ENCODE measurements around the gene DOLK.
"Not testable (repeated sequence)": the region's sequence is repeated elsewhere in the genome, so short reads cannot be mapped to it uniquely, and the experiment has no call there.

DOLK gene

DNA sequence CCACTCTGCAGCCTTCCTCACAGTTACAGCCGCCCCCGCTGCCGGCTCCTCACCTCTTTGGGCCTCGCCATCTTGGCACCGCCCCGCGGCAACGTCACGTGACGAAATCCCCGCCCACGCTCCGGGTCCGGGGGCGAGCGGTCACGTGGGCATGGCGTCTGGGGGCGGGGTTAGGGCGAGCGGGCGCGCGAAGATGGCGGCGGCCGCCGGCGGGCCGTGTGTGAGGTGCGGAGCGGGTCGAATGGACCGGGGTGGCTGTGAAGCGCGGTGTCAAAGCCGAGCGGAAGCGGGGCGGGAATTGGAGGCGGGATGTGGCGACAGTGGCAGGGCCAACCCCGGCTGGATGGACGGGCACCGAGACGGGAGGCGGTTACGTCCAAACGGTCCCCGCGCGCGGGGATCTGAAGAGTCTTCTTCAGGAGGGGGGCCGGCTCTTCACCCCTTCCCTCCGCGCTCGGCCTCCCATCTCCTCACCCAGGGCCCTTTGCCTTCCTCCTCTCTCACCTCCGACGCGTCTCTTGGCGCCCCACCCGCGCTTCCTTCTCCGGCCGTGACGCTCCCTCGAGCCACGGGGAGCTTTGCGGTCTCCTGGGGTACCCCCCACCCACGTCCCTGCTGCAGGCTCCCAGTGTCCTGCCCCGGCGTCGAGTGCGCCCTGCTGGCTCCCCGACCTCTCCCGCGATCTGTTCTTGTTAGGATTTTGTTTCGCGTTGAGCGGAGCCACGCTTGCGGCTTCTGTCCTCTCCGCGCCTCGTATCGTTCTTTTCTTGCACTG is at the start of gene DOLK, which contains the start of gene NUP188:
DOLK (minus strand) TSS at position 77 of the 775 bp plus-strand sequence. CDS start 300 bp downstream, outside the sequence.
NUP188 (plus strand) TSS at position 173 of the 775 bp plus-strand sequence; CDS start at position 194, 21 bp downstream.
- peak; percentile 92 for DNase-seq

DNA sequence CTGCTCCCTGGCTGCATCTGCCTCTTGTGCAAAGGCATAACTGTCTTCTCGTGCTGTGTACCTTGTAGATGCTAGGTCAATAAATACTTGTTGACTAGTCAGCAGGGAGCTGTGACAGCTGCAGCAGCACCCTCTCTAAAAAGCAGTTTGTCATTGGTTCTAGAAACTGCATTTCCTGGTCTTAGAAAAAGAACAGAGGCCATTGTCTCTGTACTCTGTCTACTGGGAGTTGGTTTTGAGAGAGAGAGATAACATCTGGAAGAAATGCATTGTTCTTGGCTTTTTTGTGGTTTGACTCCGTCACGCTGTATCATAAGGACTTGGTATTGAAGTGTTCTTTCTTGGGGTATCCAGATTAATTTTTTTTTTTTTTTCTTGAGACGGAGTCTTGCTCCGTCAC is 48.4 kb upstream of the DOLK start:
- DNase-seq = no peak

DNA sequence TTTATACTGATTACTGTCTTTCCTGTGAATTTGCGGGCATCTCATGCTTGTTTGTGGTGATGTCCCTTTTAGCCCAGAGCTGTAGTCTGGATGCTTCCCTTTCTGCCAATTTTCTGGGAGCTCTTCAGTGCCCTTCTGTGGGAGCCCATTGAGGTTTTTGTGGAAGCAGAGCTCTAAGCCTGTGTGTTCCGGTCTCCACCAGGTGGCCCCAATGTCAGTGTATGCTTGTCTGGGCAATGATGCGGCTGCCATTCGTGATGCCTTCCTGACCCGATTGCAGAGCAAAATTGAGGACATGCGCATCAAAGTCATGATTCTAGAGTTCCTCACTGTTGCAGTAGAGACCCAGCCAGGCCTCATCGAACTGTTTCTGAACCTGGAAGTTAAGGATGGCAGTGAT is 45.6 kb upstream of the DOLK start:
- peak; percentile 31 for DNase-seq

DNA sequence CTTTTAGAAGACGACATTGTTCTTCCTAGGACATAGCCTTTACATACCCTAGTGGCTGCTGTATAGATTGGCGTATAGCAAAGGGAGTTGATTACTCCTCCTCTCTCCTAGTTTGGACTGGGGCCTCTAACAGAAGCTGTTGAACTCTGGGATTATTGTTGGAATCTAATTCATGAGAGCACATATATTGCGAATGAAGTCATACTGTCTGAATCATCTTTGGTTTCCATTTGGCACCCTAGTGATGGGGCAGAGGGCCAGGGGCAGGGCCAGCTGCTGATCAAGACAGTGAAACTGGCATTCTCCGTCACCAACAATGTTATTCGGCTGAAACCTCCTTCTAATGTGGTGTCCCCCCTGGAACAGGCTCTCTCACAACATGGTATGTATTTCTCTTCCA is 40.4 kb upstream of the DOLK start:
- DNase-seq = no peak

DNA sequence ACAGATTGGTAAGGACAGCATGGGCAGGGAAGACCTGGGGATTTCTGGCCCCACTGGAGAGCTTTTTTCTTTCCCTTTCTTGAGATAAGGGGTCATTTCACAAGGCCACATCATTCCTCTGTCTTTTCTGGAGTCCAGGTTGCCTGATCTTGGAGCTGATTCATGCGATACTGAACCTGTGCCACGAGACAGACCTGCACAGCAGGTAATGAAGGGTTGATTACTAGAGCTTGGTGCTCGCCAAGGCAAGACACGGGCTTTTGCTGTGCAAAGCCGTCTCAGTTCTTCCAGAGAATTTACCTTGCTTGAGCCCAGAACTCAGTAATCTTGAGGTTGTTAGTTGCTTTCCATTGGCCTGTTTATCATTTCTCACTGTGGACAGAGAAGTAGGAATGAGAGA is 39.3 kb upstream of the DOLK start:
- no peak for DNase-seq

DNA sequence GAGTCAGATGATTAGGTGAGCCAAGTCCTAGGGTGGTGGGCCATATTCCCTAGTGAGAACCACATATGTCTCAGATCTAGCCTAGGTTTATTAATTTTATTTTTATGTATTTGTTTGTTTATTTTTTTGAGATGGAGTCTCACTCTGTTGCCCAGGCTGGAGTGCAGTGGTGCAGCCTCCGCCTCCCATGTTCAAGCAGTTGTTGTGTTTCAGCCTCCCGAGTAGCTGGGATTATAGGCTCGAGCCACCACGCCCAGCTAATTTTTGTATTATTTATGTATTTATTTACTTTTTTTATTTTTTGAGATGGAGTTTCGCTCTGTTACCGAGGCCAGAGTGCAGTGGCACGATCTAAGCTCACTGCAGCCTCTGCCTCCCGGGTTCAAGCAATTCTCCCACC is 36.1 kb upstream of the DOLK start:
- no peak for DNase-seq

DNA sequence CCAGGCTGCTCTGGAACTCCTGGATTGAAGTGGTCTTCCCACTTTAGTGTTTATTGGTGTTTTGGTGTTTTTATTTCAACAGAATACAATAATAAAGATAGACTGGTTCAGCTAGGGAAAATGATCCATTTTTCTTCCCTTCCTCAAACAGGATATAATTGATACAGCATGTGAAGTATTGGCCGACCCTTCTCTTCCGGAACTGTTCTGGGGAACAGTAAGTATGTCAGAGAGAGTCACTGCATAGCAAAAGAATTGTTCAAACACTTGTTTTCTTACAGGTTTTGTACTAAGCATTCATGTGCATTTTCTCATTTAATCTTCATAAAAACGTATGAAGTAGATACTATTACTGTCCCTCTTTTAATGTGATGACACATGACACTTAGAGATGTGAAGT is 31.7 kb upstream of the DOLK start:
- no peak for DNase-seq

DNA sequence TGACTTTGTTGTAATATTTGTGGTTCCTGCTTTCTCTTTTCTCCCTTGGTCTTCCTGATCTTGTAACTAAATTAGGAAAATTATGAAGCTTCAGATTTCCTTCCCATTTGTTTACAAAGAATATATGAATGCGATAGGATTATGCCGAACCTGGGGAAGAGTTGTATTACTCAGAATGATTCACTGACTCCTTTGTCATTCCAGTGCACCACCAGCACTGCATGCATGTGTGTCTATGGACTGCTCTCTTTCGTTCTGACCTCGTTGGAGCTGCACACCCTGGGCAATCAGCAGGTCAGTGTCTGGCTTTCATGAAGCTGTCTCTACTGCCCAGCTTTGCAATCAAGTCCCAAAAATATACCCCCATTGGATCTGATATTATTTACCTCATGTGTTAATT is 25.6 kb upstream of the DOLK start:
- DNase-seq = no peak

DNA sequence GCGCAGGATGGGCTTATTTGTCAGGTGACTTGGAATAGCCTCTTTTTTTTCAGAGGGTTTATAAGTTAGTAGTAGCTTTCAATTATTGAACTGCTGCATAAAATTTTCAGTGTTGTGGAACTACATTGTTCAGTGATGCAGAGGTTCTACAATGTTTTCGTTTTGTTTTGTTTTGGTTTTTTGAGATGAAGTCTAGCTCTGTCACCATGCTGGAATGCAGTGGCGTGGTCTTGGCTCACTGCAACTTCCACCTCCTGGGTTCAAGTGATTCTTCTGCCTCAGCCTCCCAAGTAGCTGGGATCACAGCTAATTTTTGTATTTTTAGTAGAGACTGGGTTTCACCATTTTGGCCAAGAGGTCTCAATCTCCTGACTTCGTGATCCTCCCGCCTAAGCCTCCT is 22.1 kb upstream of the DOLK start:
- DNase-seq = no peak

DNA sequence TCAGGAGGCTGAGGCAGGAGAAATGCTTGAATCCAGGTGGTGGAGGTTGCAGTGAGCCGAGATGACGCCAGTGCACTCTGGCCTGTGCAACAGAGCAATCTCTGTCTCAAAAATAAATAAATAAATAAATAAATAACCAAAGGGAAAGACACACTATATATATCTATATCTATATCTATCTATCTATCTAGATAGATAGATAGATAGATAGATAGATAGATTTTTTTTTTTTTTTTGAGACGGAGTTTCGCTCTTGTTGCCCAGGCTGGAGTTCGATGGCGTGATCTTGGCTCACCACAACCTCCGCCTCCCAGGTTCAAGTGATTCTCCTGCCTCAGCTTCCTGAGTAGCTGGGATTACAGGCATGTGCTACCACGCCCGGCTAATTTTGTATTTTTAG is 14.0 kb upstream of the DOLK start:
- DNase-seq = not testable (repeated sequence)

DNA sequence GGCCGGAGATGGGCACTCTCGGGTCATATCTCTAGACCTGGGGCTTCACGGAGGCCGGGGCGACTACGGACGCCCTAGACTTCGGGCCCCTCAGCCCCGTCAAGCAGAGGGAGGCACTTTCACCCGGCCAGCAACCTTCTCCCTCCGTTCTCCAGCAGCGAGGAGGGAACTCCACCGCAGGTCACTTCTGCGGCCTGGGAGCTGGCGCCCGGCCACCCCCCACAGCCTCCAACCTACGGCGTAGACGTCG is 201 bp downstream of the DOLK start:
- DNase-seq = no peak

DNA sequence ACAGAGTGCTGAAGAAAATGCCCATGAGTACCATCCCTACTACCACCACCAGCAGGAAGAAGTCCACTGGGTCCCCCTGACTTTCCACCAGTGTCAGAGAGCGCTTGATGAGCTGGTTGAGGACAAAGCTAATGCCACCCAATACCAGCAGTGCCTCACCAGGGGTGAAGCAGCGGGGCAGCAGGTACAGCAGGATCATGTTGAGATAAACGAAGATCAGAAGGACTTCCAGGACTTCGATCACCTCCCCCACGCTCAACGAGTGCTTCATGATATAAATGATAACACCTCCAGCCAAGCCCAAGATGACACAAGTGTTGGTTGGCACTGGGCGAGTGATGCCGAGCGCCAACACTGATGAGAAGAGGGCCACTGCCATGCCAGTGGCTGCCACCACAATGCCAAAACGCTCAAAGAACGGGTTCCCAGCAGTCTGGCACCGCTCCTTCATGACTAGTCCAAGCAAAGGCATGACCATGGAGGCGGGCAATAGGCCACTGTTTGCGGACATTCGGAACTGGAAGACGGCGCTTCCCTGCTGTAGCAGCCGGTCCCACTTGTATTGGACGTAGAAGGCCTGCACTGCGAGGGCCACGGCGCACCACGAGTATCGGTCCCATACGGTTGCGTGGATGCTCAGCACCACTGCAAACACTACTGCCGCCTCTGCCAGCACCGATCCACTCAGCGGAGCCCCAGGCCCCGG is 679 bp downstream of the DOLK start:
- peak; percentile 48 for DNase-seq

DNA sequence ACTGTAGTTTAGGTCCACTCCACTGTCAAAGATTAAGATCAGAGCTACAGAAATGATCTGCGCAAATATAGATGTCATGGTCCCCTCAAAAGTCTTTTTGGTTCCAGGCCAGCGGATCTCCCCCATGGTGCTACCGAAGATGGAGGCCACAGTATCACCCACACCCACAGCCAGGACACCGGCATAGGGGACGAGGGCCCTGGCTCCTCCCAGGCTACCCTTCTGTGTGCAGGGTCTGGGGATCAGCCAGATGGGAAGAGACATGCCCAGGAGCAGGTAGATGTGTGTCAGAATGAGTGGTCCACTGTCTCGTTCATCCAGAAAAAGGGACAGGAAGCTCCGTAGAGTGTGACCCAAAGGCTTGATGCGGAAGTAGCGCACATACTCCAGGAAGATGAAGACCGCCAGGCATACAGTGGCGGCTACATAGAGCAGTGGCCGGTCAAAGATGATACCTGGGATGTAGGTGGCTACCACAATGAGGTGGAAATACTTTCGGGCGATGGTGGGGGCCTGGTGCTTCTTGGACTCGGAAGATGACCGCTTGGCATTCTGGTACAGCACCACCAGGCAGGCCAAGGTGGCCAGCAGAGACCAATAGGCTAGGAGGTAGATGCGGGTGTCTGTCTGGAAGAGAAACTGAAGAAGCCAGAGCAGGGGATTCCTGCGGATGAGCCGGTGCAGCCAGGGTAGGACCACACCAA is 1.5 kb downstream of the DOLK start:
- no peak for DNase-seq

DNA sequence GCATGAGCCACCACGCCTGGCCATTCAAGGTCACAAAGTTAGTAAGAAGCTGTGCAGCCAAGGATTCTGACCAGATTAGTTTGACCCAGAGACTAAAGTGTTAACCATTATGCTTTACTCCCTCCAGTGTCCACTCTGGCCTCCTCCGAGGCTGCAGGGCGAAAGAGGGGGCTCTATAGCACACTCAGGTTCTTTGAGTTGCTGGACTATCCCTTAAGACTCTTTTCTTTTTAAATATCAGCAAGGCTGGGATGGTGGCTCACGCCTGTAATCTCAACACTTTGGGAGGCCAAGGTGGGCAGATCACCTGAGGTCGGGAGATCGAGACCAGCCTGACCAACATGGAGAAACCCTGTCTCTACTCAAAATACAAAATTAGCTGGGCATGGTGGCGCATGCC is 2.4 kb downstream of the DOLK start:
- DNase-seq = not testable (repeated sequence)

DNA sequence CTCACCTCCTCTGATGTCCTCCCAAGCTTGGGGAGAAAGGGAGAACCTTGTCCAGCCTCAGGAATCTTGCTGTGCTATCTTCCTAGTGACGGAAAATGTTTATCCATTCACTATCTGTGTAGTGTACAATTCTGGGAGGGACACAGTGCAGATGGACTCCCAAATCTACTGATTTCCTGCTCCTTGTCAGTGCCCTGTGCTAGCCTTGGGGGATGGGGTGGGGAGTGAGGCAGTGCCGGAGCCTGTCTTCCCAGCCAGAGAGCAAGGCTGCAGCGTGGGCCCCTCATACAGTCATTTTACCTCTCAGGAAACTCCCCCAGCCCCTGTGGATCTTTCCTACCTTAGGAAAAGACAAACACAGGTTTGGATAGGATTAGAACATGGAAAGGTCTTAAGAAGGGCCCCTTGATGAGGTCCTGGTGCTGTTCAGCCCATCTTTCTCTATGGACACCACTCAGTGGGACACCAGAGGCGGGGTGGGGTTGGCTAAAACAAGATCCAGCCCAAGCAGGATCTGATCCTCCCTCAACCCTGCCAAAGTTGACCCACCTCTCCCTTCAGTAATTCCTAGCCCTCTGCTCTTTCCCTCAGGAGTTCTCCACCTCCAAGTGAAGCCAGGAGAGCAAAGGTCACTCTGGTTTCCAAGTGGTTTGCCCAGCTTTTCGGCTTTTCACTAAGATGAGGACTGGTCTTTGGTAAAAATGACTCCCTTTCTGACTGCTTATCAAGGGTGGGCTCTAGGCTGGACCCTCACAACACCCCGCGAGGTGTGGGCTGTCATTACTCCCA is 3.4 kb downstream of the DOLK start:
- no peak for DNase-seq

DNA sequence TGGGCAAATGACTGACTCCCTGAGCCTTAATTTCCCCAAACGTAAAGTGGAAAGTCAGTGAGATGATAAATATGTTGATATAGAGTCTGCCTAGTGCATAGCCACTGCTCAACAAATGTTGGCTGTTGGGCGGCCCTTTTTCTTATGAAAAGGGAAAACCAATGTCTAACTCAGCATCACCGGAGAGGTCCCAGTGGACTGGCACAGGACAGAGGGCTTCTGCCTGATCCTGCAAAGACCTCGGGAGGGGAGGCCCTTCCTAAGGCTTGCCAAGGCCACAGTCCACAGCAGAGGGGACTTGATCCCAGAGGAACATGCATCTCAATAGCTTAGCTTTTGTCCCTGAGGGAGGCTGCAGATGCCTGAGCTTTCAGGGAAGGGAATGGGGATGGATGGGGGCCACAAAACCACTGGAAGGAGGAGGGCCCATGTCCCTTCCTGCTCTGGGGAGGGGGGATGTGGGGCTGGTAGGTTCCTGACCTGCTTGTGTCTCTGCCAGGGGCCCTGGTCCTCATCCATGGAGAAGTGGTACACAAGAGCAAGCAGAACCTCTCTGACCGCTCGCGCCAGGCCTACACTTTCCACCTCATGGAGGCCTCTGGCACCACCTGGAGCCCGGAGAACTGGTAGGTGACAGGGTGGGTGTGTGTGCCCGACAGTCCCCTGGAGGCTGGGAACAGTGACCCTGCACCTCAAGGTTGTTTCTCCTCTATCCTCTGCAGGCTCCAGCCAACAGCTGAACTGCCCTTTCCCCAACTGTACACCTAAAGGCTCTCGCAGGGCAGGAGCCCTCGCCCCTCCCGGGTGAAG is 6.3 kb downstream of the DOLK start:
- DNase-seq = no peak

DNA sequence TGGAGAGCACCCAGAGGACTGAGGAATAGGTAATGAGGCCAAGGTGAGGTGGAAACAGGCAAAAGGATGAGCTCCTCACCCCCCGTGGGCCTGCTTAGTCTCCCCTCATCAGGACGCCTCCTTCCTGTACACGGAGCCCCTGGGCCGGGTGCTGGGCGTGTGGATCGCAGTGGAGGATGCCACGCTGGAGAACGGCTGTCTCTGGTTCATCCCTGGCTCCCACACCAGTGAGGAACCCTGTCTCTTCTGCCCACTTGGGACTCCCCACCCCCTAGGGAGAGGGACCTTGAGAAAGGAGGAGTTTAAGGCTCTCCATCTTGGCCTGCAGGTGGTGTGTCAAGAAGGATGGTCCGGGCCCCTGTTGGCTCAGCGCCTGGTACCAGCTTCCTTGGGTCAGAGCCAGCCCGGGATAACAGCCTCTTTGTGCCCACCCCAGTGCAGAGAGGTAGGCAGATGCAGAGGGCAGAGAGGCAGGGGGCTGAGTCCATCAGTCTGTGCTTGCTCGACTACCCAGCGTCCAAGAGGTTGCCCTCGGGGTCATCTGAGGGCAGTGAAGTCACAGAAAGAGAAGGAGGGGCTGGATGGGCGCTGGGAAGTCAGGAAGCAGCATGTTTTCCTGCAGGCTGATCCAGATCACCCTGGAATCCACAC is 7.0 kb downstream of the DOLK start:
- DNase-seq = no peak

DNA sequence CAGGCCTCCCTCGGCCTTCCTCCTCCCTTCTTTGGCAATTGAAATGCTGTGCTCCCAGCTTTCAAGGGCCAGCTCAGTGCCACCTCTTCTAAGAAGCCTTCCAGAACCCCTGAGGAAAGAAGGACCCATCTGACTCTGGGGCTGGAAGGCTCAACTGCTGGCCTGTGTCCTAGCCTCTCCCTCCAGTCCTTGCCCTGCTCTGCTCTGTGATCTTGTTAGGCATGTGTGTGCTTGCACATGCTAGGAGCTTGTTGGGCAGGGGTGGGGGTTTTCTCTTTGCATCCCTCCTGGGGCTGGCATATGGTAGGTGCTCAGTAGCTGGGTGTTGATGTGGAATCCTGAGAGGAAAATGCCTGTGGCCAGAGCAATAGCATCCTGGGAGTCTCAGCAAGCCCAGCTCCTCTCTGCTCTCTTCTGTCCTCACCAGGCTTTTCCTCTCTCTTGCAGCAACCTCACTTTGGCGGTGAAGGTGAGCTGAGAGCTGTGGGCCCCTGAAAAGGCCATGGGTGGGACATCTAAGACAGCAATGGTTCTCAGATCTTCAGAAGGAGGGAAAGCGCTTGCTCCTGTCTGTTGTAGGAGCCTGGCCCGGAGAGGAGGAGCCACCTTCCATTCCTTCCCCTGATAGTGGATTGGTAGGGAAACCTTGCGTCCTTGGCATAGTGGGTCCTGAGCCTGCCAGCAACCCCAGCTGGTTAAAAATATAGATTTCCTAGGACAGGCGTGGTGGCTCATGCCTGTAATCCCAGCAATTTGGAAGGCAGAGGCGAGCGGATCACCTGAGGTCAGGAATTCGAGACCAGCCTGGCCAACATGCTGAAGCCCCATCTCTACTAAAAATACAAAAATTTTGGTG is 9.9 kb downstream of the DOLK start:
- DNase-seq = no peak

DNA sequence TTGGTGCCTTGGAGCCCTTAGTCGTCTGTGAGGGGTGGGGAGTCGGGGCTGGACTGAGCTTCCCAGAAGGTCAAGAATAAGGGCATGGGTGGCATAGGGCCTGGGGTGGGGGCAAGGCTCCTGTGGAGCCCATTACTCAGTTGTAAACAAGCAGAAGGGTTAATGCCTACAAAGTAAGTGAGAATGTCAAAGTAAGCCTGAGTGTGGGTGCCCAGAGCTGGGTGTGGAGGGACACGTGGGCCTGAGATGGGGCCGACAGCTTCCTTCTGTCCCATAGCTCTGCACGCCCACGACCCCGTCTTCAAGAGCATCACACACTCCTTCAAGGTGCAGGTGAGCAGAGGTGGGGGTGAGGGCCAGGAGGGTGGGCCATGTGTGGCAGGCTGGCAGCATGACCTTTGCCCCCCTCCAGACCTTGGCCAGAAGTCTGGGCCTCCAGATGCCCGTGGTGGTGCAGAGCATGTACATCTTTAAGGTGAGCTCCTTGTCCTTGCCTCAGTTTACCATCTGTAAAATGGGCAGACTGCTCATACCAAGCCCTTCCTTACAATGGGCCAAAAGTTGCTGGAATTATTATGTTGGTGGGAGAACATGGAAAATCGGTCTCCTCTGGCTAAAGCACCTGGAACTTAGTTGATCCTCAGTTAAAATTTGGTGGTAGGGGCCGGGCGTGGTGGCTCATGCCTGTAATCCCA is 11.1 kb downstream of the DOLK start:
- no peak for DNase-seq

DNA sequence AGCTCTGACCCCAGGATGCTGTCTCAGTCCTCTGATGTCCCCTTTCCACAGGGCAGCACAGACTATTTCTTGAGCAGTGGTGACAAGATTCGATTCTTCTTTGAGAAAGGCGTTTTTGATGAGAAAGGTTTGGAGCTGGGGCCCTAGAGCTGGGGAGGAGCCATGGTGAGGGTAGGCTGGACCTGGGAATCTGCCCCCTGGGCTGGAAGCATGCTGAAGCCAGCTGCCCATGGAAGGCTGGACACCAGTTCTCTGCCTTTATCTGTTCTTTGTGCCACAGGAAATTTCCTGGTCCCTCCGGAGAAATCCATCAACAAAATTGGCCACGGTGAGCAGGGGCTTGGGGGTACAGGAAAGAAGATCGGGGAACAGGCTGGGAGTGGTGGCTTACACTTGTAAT is 13.7 kb downstream of the DOLK start:
- DNase-seq = no peak
